Measurements from ENCODE around the gene CDH24.

The CDH24 gene

GRCh38 chr14:23047034-23047634 is 10.2 kb downstream of the CDH24 start:
- DNase-seq (ENCODE audit: low spot score) (no peak), FAIRE-seq (no peak)

GRCh38 chr14:23045419-23046357 is 11.6 kb downstream of the CDH24 start:
- DNase-seq (ENCODE audit: low spot score), result no peak
- FAIRE-seq, result no peak

DNA sequence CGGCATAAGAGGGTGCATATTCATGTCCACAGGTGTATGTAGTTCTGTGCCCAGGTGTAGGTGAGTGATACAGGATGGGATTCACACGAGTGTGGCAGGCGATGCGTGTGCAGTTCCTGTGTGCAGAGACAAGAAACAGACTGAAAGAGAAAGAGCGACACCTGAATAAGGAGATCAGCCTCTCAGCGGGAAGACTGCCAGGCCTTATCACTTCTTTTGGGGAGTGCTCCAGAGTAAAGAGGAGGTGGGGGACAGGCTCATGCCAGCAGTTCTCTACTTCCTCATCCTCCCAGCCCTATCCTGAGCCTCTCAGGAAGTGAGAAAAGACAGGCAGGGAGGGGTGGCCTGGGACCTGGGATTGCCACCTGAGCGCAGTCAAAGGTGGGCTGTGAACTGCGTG is 12.5 kb downstream of the CDH24 start:
- FAIRE-seq, result no peak
- no peak for DNase-seq (ENCODE audit: low spot score)

GRCh38 chr14:23043754-23044153 is 13.6 kb downstream of the CDH24 start:
- FAIRE-seq, result no peak

GRCh38 chr14:23043145-23043544 is 14.2 kb downstream of the CDH24 start:
- DNase-seq (ENCODE audit: low spot score) (no peak), FAIRE-seq (no peak)

More at GRCh38 chr14:23043754-23044153, 13.6 kb downstream of the CDH24 start:
- DNase-seq (ENCODE audit: low spot score), result no peak

- DNase-seq (ENCODE audit: low spot score) (no peak), FAIRE-seq (no peak)
Observed at GRCh38 chr14:23042162-23042965, 15.0 kb downstream of the CDH24 start, which contains the start of gene PSMB11. TSS of gene PSMB11 (plus strand) at chr14:23042212. CDS start at chr14:23042226, 14 bp downstream.

DNA sequence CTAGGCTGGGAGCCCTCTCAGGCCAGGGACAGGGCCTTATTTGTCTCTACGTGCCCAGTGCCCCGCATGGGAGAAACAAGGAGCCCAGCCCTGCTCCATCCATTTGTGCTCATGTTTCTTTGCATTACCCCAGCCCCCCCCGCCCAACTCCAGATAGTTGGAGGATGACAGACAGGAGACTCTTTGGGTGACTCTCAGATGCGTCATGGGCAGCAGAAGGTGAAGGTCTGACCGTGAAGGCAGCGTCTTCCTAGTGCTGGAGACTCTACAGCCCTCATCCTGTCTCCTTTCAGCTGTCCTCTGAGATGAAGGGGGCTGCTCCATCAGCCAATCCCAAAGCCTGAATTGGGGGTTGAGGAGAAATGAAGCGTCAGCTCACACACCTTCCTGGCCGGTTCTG is 15.6 kb downstream of the CDH24 start:
- no peak for FAIRE-seq
- peak; percentile 39 for DNase-seq (ENCODE audit: low spot score)

- no peak for FAIRE-seq
- DNase-seq (ENCODE audit: low spot score), result no peak
Observed at GRCh38 chr14:23040100-23040499, 17.2 kb downstream of the CDH24 start.

DNA sequence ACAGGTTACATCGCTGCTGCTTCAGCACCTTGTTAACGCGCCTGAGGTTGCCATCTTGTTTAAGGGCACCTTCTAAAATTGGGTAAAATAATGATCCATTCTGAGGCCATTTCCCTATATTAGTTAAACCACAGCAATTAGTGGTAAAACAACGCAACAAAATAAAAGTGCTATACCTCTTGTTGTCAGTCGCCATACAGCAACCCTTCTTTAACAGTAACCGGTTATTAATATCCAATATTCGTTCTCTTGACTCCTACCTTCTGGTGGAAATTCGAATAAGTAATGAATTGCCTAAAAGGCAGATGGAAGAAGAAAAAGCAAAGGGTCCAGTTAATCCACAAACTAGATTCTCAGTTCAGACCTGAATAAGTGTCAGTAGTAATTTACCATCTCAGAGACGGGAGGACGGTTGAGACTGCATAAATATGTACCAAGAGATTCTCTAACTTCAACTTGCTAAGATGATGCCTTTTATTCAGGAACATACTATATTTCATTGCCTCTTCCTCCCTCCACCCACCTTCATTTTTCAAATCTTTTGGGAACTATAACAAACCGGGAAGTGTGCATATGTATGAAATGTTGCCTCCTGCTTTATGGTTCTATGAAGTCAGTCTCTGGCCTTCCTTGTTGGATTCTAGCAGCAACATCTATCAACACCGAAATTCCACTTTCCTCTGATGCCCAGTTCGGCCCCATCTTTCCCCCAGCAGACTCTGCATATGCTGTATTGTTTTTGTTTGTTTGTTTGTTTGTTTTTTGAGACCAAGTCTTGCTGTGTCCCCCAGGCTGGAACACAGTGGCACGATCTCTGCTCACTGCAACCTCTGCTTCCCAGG is 21.8 kb downstream of the CDH24 start:
- DNase-seq (ENCODE audit: low spot score) (no peak), FAIRE-seq (no peak)

DNA sequence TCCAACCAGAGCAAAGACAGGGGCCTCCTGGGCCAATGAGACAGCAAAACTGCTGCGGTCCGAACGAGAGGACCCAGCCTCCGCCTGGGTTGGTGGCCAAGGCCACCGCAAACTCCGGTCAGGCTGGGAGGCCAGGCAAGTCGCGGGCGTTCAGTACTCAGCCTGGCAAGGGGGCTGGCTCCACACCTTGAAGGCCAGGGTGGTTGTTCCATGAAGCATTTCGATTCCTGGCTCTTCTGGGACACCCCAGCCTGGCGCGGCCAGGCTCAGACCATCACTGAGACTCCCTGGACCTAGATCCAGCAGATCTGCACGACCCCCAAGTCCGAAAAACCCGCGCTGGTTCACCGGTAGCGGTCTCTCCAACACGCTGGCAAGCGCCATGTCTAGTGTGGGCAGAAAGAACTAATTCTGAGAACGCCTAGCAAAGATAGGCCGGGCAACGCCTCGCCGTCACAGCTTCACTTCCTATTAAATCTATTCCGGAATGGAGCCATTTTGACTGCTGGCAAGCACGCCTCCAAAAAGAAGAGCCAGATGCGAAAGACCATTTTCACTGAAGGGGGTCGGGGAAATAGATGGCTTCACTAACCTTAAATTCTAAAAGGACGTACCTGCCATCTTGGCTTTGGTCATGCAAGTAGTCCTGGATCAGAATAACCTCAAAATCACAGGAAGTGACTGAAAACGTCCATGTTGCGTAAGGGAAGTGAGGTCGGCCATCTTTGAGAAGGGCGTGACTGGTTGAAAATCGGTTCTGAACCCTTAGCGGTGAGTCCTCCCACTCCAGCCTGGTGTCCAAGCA is 22.6 kb downstream of the CDH24 start, which contains the start of gene PSMB5:
PSMB5 (minus strand) TSS at position 403 of the 805 bp plus-strand sequence; CDS start at position 384, 19 bp downstream.
- no peak for FAIRE-seq

DNA sequence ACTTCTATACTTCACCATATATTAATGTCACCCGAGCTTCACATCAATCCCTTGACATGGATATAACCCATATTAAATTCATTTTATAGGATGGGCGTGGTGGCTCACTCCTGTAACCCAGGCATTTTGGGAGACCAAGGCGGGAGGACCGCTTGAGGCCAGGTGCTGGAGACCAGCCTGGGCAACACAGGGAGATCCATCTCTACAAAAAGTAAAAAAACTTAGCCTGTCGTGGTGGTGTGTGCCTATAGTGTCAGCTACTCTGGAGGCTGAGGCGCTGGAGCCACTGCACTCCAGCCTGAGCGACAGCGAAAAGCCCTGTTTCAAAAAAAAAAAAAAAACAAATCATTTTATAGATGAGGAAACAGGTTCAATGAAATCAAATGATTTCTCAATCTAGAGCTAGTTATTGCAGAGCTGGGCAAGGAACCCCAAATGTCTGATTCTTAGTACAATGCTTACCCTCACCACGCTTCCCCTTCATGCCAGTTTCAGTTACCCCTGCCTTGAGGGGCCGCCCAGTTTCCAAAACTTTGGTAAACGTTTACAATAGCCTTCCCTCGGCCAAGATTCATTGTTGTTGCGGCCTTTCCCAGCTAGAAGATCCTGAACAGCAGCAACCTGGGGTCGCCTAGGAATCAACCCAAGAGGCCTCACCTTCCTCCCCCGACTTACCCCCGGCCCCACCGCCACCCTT is 23.4 kb downstream of the CDH24 start:
- DNase-seq (ENCODE audit: low spot score) (no peak), FAIRE-seq (no peak)

More for the DNA sequence above, 22.6 kb downstream of the CDH24 start, which contains the start of gene PSMB5:
- peak; percentile 79 for DNase-seq (ENCODE audit: low spot score)

GRCh38 chr14:23033251-23033727 is 24.0 kb downstream of the CDH24 start:
- no peak for FAIRE-seq

DNA sequence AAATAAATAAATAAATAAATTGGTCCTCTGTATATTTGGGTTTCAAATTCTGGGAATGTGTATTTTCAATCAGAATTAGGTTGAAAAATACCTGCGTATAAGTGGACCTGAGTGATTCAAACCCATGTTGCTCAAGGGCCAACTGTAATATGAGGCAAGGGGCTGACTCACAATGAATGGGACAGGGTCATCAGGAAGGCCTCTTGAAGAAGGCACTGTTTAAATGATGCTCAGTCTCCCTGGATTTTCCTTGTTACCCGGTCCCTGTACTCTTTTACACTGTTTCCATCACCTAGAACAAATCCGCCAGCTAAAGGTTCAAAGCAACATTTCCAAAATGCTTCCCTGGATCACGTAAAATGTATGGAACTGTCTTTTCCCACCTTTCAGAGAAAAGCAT is 26.4 kb downstream of the CDH24 start:
- no peak for DNase-seq (ENCODE audit: low spot score)
- FAIRE-seq, result no peak

More at GRCh38 chr14:23033251-23033727, 24.0 kb downstream of the CDH24 start:
- no peak for DNase-seq (ENCODE audit: low spot score)

GRCh38 chr14:23028799-23029198 is 28.5 kb downstream of the CDH24 start:
- FAIRE-seq, result no peak

DNA sequence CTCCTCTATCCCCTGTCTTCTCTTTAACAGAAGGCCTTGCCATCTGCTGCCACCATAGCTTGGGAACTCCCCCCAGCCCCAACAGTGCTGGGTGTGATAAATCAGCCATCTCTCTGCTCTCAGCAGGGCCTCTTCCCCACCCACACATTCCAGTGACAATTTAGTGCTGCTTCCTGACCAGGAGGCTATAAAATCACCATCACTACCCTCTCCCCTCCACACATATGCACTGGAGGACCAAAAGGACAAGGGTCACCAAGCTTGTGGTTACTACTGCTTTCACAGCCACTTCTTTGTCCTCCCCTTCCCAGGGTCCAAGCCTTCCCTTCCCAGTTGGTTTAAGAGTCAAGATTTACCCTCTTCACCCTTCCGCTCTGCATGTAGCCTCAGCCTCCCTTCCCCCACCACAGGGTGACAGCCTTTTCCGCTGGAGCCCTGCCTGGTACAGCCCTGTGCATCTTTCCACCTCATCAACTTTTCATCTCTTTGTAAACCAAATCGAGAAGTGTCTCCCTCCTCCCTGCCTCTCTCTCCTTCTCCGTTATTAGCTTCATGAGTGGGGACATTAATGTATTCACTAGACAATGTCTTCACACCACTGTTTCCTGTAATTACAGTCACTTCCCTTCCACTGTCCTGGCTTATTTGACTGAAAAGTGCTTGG is 32.0 kb downstream of the CDH24 start:
- DNase-seq (ENCODE audit: low spot score) (no peak), FAIRE-seq (no peak)

More at GRCh38 chr14:23028799-23029198, 28.5 kb downstream of the CDH24 start:
- no peak for DNase-seq (ENCODE audit: low spot score)

GRCh38 chr14:23024612-23025075 is 32.7 kb downstream of the CDH24 start:
- DNase-seq (ENCODE audit: low spot score) (no peak), FAIRE-seq (no peak)

- FAIRE-seq, result no peak
Observed at GRCh38 chr14:23023795-23024152, 33.5 kb downstream of the CDH24 start.

More at GRCh38 chr14:23023795-23024152, 33.5 kb downstream of the CDH24 start:
- DNase-seq (ENCODE audit: low spot score), result no peak

Data from RCC 7860 (cell line).